Liver (tissue), 9 donors: Measurements from ENCODE around the gene COL11A2. TPM values are rescaled to one million over a fixed set of nuclear protein-coding genes. Genes with fewer than 3 reads are reported as not detected.
A peak's percentile ranks its signal among the peaks of the same experiment; 100 is the strongest.

ENCODE experiments used
- DNase-seq: peaks from one replicate; pipeline ENCODE4 v3.0.0-alpha.2; 2017; ENCODE audit warnings: low spot score
- H3K27ac ChIP-seq, 2 donors: one replicate each; pipeline ENCODE4 v1.7.0; 2013; ENCODE audit warnings: inconsistent platforms in 2 of 2, low read length in 2 of 2, control low read depth in 1 of 2, low read depth in 1 of 2, mild to moderate bottlenecking in 1 of 2
- H3K27me3 ChIP-seq, 4 donors: one replicate each; pipeline versions ENCODE4 v1.6.1 to v1.7.0; 2013; ENCODE audit warnings: low read length in 3 of 4, inconsistent platforms in 1 of 4, mild to moderate bottlenecking in 1 of 4, moderate library complexity in 1 of 4; ENCODE audit not compliant: control insufficient read depth in 4 of 4, insufficient read depth in 4 of 4
- H3K36me3 ChIP-seq, 4 donors: one replicate each; pipeline versions ENCODE4 v1.6.1 to v1.7.0; 2013; ENCODE audit warnings: low read length in 3 of 4, mild to moderate bottlenecking in 3 of 4, low read depth in 1 of 4, moderate library complexity in 1 of 4; ENCODE audit not compliant: control insufficient read depth in 4 of 4, insufficient read depth in 3 of 4
- H3K4me1 ChIP-seq, 4 donors: one replicate each; pipeline versions ENCODE4 v1.6.1 to v1.7.0; 2013; ENCODE audit warnings: low read length in 3 of 4, mild to moderate bottlenecking in 3 of 4, moderate library complexity in 1 of 4; ENCODE audit not compliant: control insufficient read depth in 4 of 4, insufficient read depth in 4 of 4
- H3K4me3 ChIP-seq, 3 donors: one replicate each; pipeline versions ENCODE4 v1.6.1 to v1.7.0; 2013; ENCODE audit warnings: low read length in 3 of 3, control low read depth in 1 of 3, low read depth in 1 of 3, mild to moderate bottlenecking in 1 of 3
- H3K9ac ChIP-seq, 2 donors: one replicate each; pipeline ENCODE4 v1.7.0; 2013; ENCODE audit warnings: low read length in 2 of 2, mild to moderate bottlenecking in 2 of 2, moderate library complexity in 2 of 2, control low read depth in 1 of 2, low read depth in 1 of 2
- H3K9me3 ChIP-seq, 4 donors: one replicate each; pipeline versions ENCODE4 v1.6.1 to v1.7.0; 2013; ENCODE audit warnings: low read length in 3 of 4; ENCODE audit not compliant: control insufficient read depth in 4 of 4
- EGR1 ChIP-seq, 2 donors: IDR thresholded peaks; 2 replicates each; pipeline ENCODE4 v1.6.1; 2016 to 2018; ENCODE audit warnings: antibody characterized with exemption in 2 of 2, low read depth in 2 of 2
- FOXA1 ChIP-seq: IDR thresholded peaks from 2 replicates; pipeline ENCODE4 v1.6.1; 2016; ENCODE audit warnings: antibody characterized with exemption
- FOXA2 ChIP-seq: IDR thresholded peaks from 2 replicates; pipeline ENCODE4 v1.6.1; 2016; ENCODE audit warnings: antibody characterized with exemption
- GABPA ChIP-seq, 2 donors: IDR thresholded peaks in 1 of 2; conservative IDR thresholded peaks in 1 of 2; 2 replicates each; pipeline ENCODE4 v1.6.1; 2016; ENCODE audit warnings: antibody characterized with exemption in 2 of 2, mild to moderate bottlenecking in 1 of 2, moderate library complexity in 1 of 2
- HNF4A ChIP-seq, 2 donors: conservative IDR thresholded peaks; 2 replicates each; pipeline ENCODE4 v1.6.1; 2016; ENCODE audit warnings: antibody characterized with exemption in 2 of 2, mild to moderate bottlenecking in 2 of 2
- HNF4G ChIP-seq: IDR thresholded peaks from 2 replicates; pipeline ENCODE4 v1.6.1; 2016; ENCODE audit warnings: antibody characterized with exemption
- JUND ChIP-seq, 2 donors: IDR thresholded peaks; 2 replicates each; pipeline ENCODE4 v1.6.1; 2016; ENCODE audit warnings: antibody characterized with exemption in 2 of 2
- NR2F2 ChIP-seq: IDR thresholded peaks from 2 replicates; pipeline ENCODE4 v1.6.1; 2016; ENCODE audit warnings: antibody characterized with exemption
- RAD21 ChIP-seq, 2 donors: IDR thresholded peaks; 2 replicates each; pipeline ENCODE4 v1.6.1; 2016; ENCODE audit warnings: antibody characterized with exemption in 2 of 2, mild to moderate bottlenecking in 2 of 2
- RXRA ChIP-seq, 2 donors: IDR thresholded peaks; 2 replicates each; pipeline ENCODE4 v1.6.1; 2017 to 2018; ENCODE audit warnings: antibody characterized with exemption in 2 of 2, mild to moderate bottlenecking in 1 of 2
- SP1 ChIP-seq: IDR thresholded peaks from 2 replicates; pipeline ENCODE4 v1.6.1; 2018; ENCODE audit warnings: antibody characterized with exemption, mild to moderate bottlenecking
- TAF1 ChIP-seq: conservative IDR thresholded peaks from 2 replicates; pipeline ENCODE4 v1.6.1; 2016; ENCODE audit warnings: antibody characterized with exemption, mild to moderate bottlenecking
- YY1 ChIP-seq: IDR thresholded peaks from 2 replicates; pipeline ENCODE4 v1.6.1; 2016; ENCODE audit warnings: antibody characterized with exemption, mild to moderate bottlenecking
- WGBS: extraction: QIAGEN DNeasy Blood & Tissue Kit; methylation state at CpG from one replicate; pipeline ENCODE4 v1.1.7; 2013; 5-methylcytosine and 5-hydroxymethylcytosine counted together
- polyA plus RNA-seq, 2 donors: library from polyadenylated mRNA; stranded (reverse) in 1 of 2; unstranded in 1 of 2; fragments of 200-250 nt in 1 of 2; fragments of >200 nt in 1 of 2; fragmentation: Nextera tagmentation in 1 of 2; extraction: Ambion mirVana in 1 of 2; gene quantifications; one replicate each; pipeline versions ENCODE4 v1.2.1 to v1.2.3, GENCODE V29; 2013 to 2015
- total RNA-seq, 2 donors: library from RNA; depleted of rRNA; stranded (reverse); fragments of >200 nt; gene quantifications; one replicate each; pipeline ENCODE4 v1.2.3, GENCODE V29; 2014
- TF ChIP-seq, protein P1 (sequence below): IDR thresholded peaks from 2 replicates; pipeline ENCODE4 v1.6.1; 2016; ENCODE audit warnings: antibody characterized with exemption
- TF ChIP-seq, protein P2 (sequence below): fragments of 150-350 bp; IDR thresholded peaks from 2 replicates; pipeline ENCODE4 v1.5.1; 2017; ENCODE audit warnings: improper control_type of control experiment, low read depth, low read length; ENCODE audit not compliant: missing input control
- TF ChIP-seq, protein P3 (sequence below): IDR thresholded peaks from 2 replicates; pipeline ENCODE4 v1.6.1; 2016; ENCODE audit warnings: antibody characterized with exemption, mild to moderate bottlenecking
- TF ChIP-seq, protein P4 (sequence below): IDR thresholded peaks from 2 replicates; pipeline ENCODE4 v1.6.1; 2016; ENCODE audit warnings: antibody characterized with exemption
- donor health status: healthy.
- donor health status: healthy.
- donor health status: healthy.
- donor health status: healthy.
- donor health status: healthy.

The COL11A2 gene
- total RNA-seq (under 1 TPM; 0.19 to 0.59 TPM), polyA plus RNA-seq (under 1 TPM; 0.15 to 0.36 TPM)

DNA sequence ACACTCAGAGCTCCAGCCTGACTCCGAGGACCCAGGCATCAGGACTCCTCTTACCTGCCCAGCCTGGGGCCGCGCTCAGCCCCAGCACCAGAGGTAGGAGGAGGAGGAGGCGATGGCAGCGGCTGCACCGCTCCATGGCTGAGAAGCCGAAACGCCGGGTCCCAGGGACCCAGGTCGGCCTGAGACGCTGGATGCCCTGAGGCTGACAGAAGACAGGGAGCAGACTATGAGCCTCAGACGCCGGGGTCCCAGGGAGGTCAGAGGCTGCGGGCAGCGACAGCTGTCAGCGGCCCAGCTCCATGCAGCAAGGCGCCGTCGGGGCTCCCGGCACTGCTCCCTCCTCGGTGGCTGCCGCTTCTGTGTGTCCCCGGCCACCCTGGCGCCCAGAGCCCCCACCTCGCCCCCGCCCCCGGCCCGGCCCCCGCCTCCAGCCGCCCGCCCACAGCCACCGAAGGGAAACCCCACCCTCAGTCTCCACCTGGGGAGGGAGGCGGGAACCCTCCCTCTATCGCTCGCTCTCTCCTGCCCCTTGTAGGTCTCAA lies at the start of gene COL11A2:
Gene COL11A2, minus strand, starts transcription at position 363 of the 542 bp plus-strand sequence. Its CDS starts 227 bp downstream, at position 136.
- Histone ChIP-seq H3K9ac (peak within 1 kb of the TSS in 1 of 2 donors; percentile 16), H3K4me3 (peak within 1 kb of the TSS in 1 of 3 donors; percentile 21), H3K9me3 (no peaks in the 10 kb centered on the region), H3K4me1 (peaks cover 0 to 26% (median 14%) of the 10 kb centered on the region in 4 donors), H3K36me3 (peaks cover 0 to 28% (median 23%) of the 10 kb centered on the region in 4 donors), H3K27ac (no peak within 1 kb of the TSS), H3K27me3 (no peaks in the 10 kb centered on the region)
- TF ChIP-seq FOXA1 (no peak), GABPA (IDR thresholded peaks at IDR 0.05 in 1 of 2, conservative IDR thresholded peaks at IDR 0.05 in 1 of 2) (no peak), SP1 (no peak), EGR1 (IDR thresholded peaks at IDR 0.05; ENCODE audit: low read depth in 2 of 2) (no peak), NR2F2 (no peak), YY1 (no peak)
- DNase-seq: no peak
- WGBS: 13% methylated on average over 35 of the region's 35 CpGs

DNA sequence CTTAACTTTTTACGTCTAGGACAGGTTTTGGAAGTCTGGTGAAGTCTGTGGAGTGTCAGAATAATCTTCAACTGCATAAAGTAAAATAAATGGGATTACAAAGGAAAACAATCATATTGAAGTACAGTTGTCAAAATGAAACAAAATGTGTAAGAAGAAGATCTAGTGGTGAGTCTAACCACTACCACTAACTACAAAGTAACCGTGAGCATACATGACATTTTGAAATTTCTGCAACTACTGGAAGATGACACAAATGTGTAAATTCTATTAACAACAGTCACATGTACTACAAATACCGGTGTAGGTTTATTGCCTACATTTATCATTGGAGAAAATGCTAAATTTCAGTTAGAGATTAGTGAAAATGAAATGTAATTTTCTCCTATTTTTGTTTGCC lies 49.7 kb upstream of the COL11A2 start:
- 65% methylated on average over 3 of the region's 3 CpGs for WGBS
- no peaks in the 10 kb centered on the region for H3K4me1 ChIP-seq
- no peak overlapping the region for H3K9ac ChIP-seq
- H3K27me3 ChIP-seq: peaks cover 0 to 2% (median 0%) of the 10 kb centered on the region in 4 donors
- no peak for DNase-seq
- no peak overlapping the region for H3K4me3 ChIP-seq
- no peaks in the 10 kb centered on the region for H3K9me3 ChIP-seq
- no peaks in the 10 kb centered on the region for H3K36me3 ChIP-seq
- H3K27ac ChIP-seq: no peak overlapping the region
- TF ChIP-seq, protein P1, sequence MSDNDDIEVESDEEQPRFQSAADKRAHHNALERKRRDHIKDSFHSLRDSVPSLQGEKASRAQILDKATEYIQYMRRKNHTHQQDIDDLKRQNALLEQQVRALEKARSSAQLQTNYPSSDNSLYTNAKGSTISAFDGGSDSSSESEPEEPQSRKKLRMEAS: no peak
- TF ChIP-seq HNF4A (conservative IDR thresholded peaks at IDR 0.05) (no peak), JUND (IDR thresholded peaks at IDR 0.05) (no peak), NR2F2 (no peak), SP1 (no peak), GABPA (IDR thresholded peaks at IDR 0.05 in 1 of 2, conservative IDR thresholded peaks at IDR 0.05 in 1 of 2) (no peak), HNF4G (no peak), YY1 (no peak), FOXA1 (no peak), RXRA (IDR thresholded peaks at IDR 0.05) (no peak), FOXA2 (no peak), TAF1 (no peak), RAD21 (IDR thresholded peaks at IDR 0.05) (no peak), EGR1 (IDR thresholded peaks at IDR 0.05; ENCODE audit: low read depth in 2 of 2) (no peak)
- TF ChIP-seq, protein P2, sequence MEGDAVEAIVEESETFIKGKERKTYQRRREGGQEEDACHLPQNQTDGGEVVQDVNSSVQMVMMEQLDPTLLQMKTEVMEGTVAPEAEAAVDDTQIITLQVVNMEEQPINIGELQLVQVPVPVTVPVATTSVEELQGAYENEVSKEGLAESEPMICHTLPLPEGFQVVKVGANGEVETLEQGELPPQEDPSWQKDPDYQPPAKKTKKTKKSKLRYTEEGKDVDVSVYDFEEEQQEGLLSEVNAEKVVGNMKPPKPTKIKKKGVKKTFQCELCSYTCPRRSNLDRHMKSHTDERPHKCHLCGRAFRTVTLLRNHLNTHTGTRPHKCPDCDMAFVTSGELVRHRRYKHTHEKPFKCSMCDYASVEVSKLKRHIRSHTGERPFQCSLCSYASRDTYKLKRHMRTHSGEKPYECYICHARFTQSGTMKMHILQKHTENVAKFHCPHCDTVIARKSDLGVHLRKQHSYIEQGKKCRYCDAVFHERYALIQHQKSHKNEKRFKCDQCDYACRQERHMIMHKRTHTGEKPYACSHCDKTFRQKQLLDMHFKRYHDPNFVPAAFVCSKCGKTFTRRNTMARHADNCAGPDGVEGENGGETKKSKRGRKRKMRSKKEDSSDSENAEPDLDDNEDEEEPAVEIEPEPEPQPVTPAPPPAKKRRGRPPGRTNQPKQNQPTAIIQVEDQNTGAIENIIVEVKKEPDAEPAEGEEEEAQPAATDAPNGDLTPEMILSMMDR: no peak
- TF ChIP-seq, protein P3, sequence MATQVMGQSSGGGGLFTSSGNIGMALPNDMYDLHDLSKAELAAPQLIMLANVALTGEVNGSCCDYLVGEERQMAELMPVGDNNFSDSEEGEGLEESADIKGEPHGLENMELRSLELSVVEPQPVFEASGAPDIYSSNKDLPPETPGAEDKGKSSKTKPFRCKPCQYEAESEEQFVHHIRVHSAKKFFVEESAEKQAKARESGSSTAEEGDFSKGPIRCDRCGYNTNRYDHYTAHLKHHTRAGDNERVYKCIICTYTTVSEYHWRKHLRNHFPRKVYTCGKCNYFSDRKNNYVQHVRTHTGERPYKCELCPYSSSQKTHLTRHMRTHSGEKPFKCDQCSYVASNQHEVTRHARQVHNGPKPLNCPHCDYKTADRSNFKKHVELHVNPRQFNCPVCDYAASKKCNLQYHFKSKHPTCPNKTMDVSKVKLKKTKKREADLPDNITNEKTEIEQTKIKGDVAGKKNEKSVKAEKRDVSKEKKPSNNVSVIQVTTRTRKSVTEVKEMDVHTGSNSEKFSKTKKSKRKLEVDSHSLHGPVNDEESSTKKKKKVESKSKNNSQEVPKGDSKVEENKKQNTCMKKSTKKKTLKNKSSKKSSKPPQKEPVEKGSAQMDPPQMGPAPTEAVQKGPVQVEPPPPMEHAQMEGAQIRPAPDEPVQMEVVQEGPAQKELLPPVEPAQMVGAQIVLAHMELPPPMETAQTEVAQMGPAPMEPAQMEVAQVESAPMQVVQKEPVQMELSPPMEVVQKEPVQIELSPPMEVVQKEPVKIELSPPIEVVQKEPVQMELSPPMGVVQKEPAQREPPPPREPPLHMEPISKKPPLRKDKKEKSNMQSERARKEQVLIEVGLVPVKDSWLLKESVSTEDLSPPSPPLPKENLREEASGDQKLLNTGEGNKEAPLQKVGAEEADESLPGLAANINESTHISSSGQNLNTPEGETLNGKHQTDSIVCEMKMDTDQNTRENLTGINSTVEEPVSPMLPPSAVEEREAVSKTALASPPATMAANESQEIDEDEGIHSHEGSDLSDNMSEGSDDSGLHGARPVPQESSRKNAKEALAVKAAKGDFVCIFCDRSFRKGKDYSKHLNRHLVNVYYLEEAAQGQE: no peak
- TF ChIP-seq, protein P4, sequence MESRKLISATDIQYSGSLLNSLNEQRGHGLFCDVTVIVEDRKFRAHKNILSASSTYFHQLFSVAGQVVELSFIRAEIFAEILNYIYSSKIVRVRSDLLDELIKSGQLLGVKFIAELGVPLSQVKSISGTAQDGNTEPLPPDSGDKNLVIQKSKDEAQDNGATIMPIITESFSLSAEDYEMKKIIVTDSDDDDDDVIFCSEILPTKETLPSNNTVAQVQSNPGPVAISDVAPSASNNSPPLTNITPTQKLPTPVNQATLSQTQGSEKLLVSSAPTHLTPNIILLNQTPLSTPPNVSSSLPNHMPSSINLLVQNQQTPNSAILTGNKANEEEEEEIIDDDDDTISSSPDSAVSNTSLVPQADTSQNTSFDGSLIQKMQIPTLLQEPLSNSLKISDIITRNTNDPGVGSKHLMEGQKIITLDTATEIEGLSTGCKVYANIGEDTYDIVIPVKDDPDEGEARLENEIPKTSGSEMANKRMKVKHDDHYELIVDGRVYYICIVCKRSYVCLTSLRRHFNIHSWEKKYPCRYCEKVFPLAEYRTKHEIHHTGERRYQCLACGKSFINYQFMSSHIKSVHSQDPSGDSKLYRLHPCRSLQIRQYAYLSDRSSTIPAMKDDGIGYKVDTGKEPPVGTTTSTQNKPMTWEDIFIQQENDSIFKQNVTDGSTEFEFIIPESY: no peak
